Right cardiac atrium (tissue), 5 donors: ENCODE data around the gene NPAS3. TPM values are rescaled to one million over a fixed set of nuclear protein-coding genes. Genes with fewer than 3 reads are reported as not detected.

Experiments used
- ATAC-seq, 2 donors: fragments of 200-7000 bp; cut with Tn5 transposase; one replicate each; pipeline versions ENCODE4 v1.8.0 to v1.9.1; 2020; ENCODE audit warnings: moderate library complexity in 2 of 2, mild to moderate bottlenecking in 1 of 2
- DNase-seq, 3 donors: peaks; one replicate each; pipeline ENCODE4 v3.0.0-alpha.2; 2020
- H3K27ac ChIP-seq: one replicate; pipeline ENCODE4 v1.5.1; 2013; ENCODE audit warnings: mild to moderate bottlenecking, low read length, control low read depth, moderate library complexity
- H3K27me3 ChIP-seq: one replicate; pipeline ENCODE4 v1.6.1; 2013; ENCODE audit not compliant: control insufficient read depth, insufficient read depth
- H3K4me1 ChIP-seq: one replicate; pipeline ENCODE4 v1.6.1; 2013; ENCODE audit warnings: low read length; ENCODE audit not compliant: control insufficient read depth, insufficient read depth
- H3K4me3 ChIP-seq: one replicate; pipeline ENCODE4 v1.5.1; 2013; ENCODE audit warnings: low read length, control low read depth
- H3K9me3 ChIP-seq: one replicate; pipeline ENCODE4 v1.6.1; 2013; ENCODE audit warnings: low read length; ENCODE audit not compliant: control insufficient read depth
- WGBS: extraction: QIAGEN DNeasy Blood & Tissue Kit; methylation state at CpG from one replicate; pipeline ENCODE4 v1.1.7; 2013; 5-methylcytosine and 5-hydroxymethylcytosine counted together
- intact Hi-C, 4 donors: fragments of 100-400 bp; cut with DNase I; formaldehyde crosslinking; loops; one replicate each; pipeline versions ENCODE4 v1.11.0 to v1.14.0; 2022 to 2023
- polyA plus RNA-seq: library from polyadenylated mRNA; stranded (reverse); fragments of 200-250 nt; gene quantifications from one replicate; pipeline ENCODE4 v1.2.3, GENCODE V29; 2013
- total RNA-seq, 4 donors: library from RNA; stranded (reverse); fragmentation: NEBNext Ultra II Directional; extraction: Animal tissue kit (Norgen Biotek cat#: 25700); gene quantifications; one replicate each; pipeline ENCODE4 v1.2.1, GENCODE V29; 2021
- donor health status: healthy with polysubstance abuse.
- donor health status: DM: no; HTN: yes; CAD: no.
- donor health status: DM: no; HTN: no; CAD: no.
- donor health status: DM: no; HTN: yes; CAD: no; lungs with severe emphysema.
- donor health status: DM: yes; HTN: yes; CAD: no.

The NPAS3 gene
- total and polyA plus RNA-seq, 5 donors, result 0.48 to 5.7 (median 4.0) TPM

GRCh38 chr14:33728010-33728498 is 789.4 kb downstream of the NPAS3 start:
- intact Hi-C loops, result no loop called here
- Histone ChIP-seq H3K4me1 (no peaks in the 10 kb centered on the region), H3K27ac (no peak overlapping the region), H3K9me3 (no peaks in the 10 kb centered on the region), H3K4me3 (no peak overlapping the region), H3K27me3 (no peaks in the 10 kb centered on the region)
- 55% methylated on average over 3 of the region's 3 CpGs for WGBS
- ATAC-seq, result no peak
- DNase-seq, result no peak

GRCh38 chr14:33730156-33730555 is 791.5 kb downstream of the NPAS3 start:
- Histone ChIP-seq H3K27ac (no peak overlapping the region), H3K27me3 (no peaks in the 10 kb centered on the region), H3K4me1 (no peaks in the 10 kb centered on the region), H3K4me3 (no peak overlapping the region), H3K9me3 (no peaks in the 10 kb centered on the region)
- WGBS, result 86% methylated on average over 1 of the region's 1 CpG
- ATAC-seq (no peak), DNase-seq (no peak)
- intact Hi-C loops, result no loop called here

GRCh38 chr14:33732175-33732574 is 793.5 kb downstream of the NPAS3 start:
- DNase-seq (no peak), ATAC-seq (no peak)
- no peak overlapping the region for H3K27ac ChIP-seq
- H3K4me3 ChIP-seq, result no peak overlapping the region
- WGBS, result 76% methylated on average over 7 of the region's 7 CpGs
- H3K27me3 ChIP-seq, result no peaks in the 10 kb centered on the region
- no peaks in the 10 kb centered on the region for H3K9me3 ChIP-seq
- H3K4me1 ChIP-seq, result no peaks in the 10 kb centered on the region
- intact Hi-C loops, result no loop called here

GRCh38 chr14:33733310-33733709 is 794.6 kb downstream of the NPAS3 start:
- intact Hi-C loops, result no loop called here
- ATAC-seq, result no peak

GRCh38 chr14:33733721-33734120 is 795.0 kb downstream of the NPAS3 start:
- H3K27ac ChIP-seq, result no peak overlapping the region
- H3K9me3 ChIP-seq, result no peaks in the 10 kb centered on the region
- no peaks in the 10 kb centered on the region for H3K4me1 ChIP-seq
- no peaks in the 10 kb centered on the region for H3K27me3 ChIP-seq
- ATAC-seq (no peak), DNase-seq (no peak)
- H3K4me3 ChIP-seq, result no peak overlapping the region
- intact Hi-C loops, result no loop called here

More at GRCh38 chr14:33733310-33733709, 794.6 kb downstream of the NPAS3 start:
- no peak overlapping the region for H3K4me3 ChIP-seq
- 89% methylated on average over 6 of the region's 6 CpGs for WGBS
- no peak for DNase-seq
- no peak overlapping the region for H3K27ac ChIP-seq
- H3K9me3 ChIP-seq, result no peaks in the 10 kb centered on the region
- no peaks in the 10 kb centered on the region for H3K4me1 ChIP-seq
- no peaks in the 10 kb centered on the region for H3K27me3 ChIP-seq

GRCh38 chr14:33734387-33734786 is 795.7 kb downstream of the NPAS3 start:
- Histone ChIP-seq H3K27me3 (no peaks in the 10 kb centered on the region), H3K9me3 (no peaks in the 10 kb centered on the region), H3K27ac (no peak overlapping the region), H3K4me3 (no peak overlapping the region), H3K4me1 (no peaks in the 10 kb centered on the region)
- 68% methylated on average over 3 of the region's 3 CpGs for WGBS
- ATAC-seq (no peak), DNase-seq (no peak)
- intact Hi-C loops, result no loop called here

GRCh38 chr14:33736299-33736825 is 797.7 kb downstream of the NPAS3 start:
- intact Hi-C loops, result no loop called here

GRCh38 chr14:33736979-33737378 is 798.3 kb downstream of the NPAS3 start:
- no peaks in the 10 kb centered on the region for H3K4me1 ChIP-seq
- 93% methylated on average over 3 of the region's 3 CpGs for WGBS
- no peaks in the 10 kb centered on the region for H3K9me3 ChIP-seq
- H3K27me3 ChIP-seq, result no peaks in the 10 kb centered on the region
- DNase-seq (no peak), ATAC-seq (no peak)
- no peak overlapping the region for H3K4me3 ChIP-seq
- intact Hi-C loops, result no loop called here
- H3K27ac ChIP-seq, result no peak overlapping the region

More at GRCh38 chr14:33736299-33736825, 797.7 kb downstream of the NPAS3 start:
- no peaks in the 10 kb centered on the region for H3K9me3 ChIP-seq
- DNase-seq (no peak), ATAC-seq (no peak)
- no peak overlapping the region for H3K27ac ChIP-seq
- H3K4me3 ChIP-seq, result no peak overlapping the region
- no peaks in the 10 kb centered on the region for H3K4me1 ChIP-seq
- no peaks in the 10 kb centered on the region for H3K27me3 ChIP-seq
- WGBS, result 91% methylated on average over 3 of the region's 3 CpGs

- no peak for ATAC-seq
- H3K4me1 ChIP-seq, result no peaks in the 10 kb centered on the region
- no peak overlapping the region for H3K27ac ChIP-seq
- no peak overlapping the region for H3K4me3 ChIP-seq
- H3K27me3 ChIP-seq, result no peaks in the 10 kb centered on the region
- no peak for DNase-seq
- intact Hi-C loops, result no loop called here
- WGBS, result 70% methylated on average over 2 of the region's 2 CpGs
- no peaks in the 10 kb centered on the region for H3K9me3 ChIP-seq
These were observed 798.8 kb downstream of the NPAS3 start for GRCh38 chr14:33737446-33737845.

GRCh38 chr14:33738029-33738428 is 799.4 kb downstream of the NPAS3 start:
- ATAC-seq (no peak), DNase-seq (no peak)
- Histone ChIP-seq H3K9me3 (no peaks in the 10 kb centered on the region), H3K27me3 (no peaks in the 10 kb centered on the region), H3K27ac (no peak overlapping the region), H3K4me1 (no peaks in the 10 kb centered on the region), H3K4me3 (no peak overlapping the region)
- 89% methylated on average over 4 of the region's 4 CpGs for WGBS
- intact Hi-C loops, result no loop called here

- WGBS, result 91% methylated on average over 3 of the region's 3 CpGs
- DNase-seq (no peak), ATAC-seq (no peak)
- Histone ChIP-seq H3K27ac (no peak overlapping the region), H3K27me3 (no peaks in the 10 kb centered on the region), H3K9me3 (no peaks in the 10 kb centered on the region), H3K4me1 (no peaks in the 10 kb centered on the region), H3K4me3 (no peak overlapping the region)
- intact Hi-C loops, result no loop called here
These were observed 799.8 kb downstream of the NPAS3 start for GRCh38 chr14:33738491-33738890.

- no peaks in the 10 kb centered on the region for H3K27me3 ChIP-seq
- no peak overlapping the region for H3K4me3 ChIP-seq
- no peaks in the 10 kb centered on the region for H3K9me3 ChIP-seq
- ATAC-seq, result no peak
- no peaks in the 10 kb centered on the region for H3K4me1 ChIP-seq
- no peak for DNase-seq
- no peak overlapping the region for H3K27ac ChIP-seq
- WGBS, result 84% methylated on average over 5 of the region's 5 CpGs
- intact Hi-C loops, result no loop called here
These were observed 801.9 kb downstream of the NPAS3 start for GRCh38 chr14:33740531-33740930.
